IMR-90 (cell line): ENCODE results near the gene PRKCA.

Source experiments
- CTCF ChIP-seq: conservative IDR thresholded peaks from 2 replicates; pipeline ENCODE4 v1.5.1; 2012; ENCODE audit warnings: mild to moderate bottlenecking, low read depth, low read length, improper control_type of control experiment
- NFE2L2 ChIP-seq: fragments of 150-350 bp; IDR thresholded peaks from 2 replicates; pipeline ENCODE4 v1.6.1; 2016; ENCODE audit warnings: low read depth, mild to moderate bottlenecking, low read length
- POLR2A ChIP-seq: IDR thresholded peaks from 2 replicates; pipeline ENCODE4 v1.6.1; 2012; ENCODE audit warnings: mild to moderate bottlenecking, low read depth, low read length
- RAD21 ChIP-seq: IDR thresholded peaks from 2 replicates; pipeline ENCODE4 v1.6.1; 2012; ENCODE audit warnings: low read length, improper control_type of control experiment

- no peak for TF ChIP-seq NFE2L2
- no peak for TF ChIP-seq CTCF
- no peak for TF ChIP-seq POLR2A
- no peak for TF ChIP-seq RAD21
Observed at GRCh38 chr17:66811683-66812054, 509.3 kb downstream of the PRKCA start.
